ENCODE measurements around the gene FMNL2. TPM values are rescaled to one million over a fixed set of nuclear protein-coding genes. Genes with fewer than 3 reads are reported as not detected.
"Not testable (repeated sequence)": the region's sequence is repeated elsewhere in the genome, so short reads cannot be mapped to it uniquely, and the experiment has no call there.

FMNL2 gene
- total RNA-seq, 3 donors from 2014 or later (not counting 1 experiment from before 2014, with no cell fraction given) = 0.34 to 3.0 (median 0.78) TPM

DNA sequence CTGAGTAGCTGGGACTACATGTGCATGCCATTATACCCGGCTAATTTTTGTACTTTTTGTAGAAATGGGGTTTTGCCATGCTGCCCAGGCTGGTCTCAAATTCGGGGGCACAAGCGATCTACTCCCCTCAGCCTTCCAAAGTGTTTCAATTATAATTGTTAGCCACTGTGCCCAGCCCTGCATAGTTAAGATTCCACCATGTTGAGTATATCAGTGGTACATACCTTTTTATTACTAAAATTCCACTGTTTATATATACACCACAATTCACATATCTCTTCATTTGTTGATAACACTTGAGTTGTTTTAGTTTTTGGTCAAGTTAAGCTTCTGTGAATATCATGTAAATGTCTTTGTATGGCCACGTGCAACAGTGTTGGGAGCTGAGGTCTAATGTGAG lies 12.8 kb upstream of the FMNL2 start:
- no peaks in the 10 kb centered on the region for H3K4me1 ChIP-seq (ENCODE audit: control insufficient read depth, insufficient read depth, low read length)
- intact Hi-C loops (cut with micrococcal nuclease) = no loop called here
- Mint-ChIP-seq H3K4me1 (no peaks in the 10 kb centered on the region), H3K27me3 (ENCODE audit: low read depth in 2 of 2) (peaks cover 3 to 15% of the 10 kb centered on the region in 2 donors), H3K4me3 (no peak overlapping the region), H3K36me3 (no peaks in the 10 kb centered on the region), H3K27ac (no peak overlapping the region), H3K9me3 (no peaks in the 10 kb centered on the region)
- no peaks in the 10 kb centered on the region for H3K9me3 ChIP-seq (ENCODE audit: control insufficient read depth, insufficient read depth, low read length)
- TF ChIP-seq, protein P1, sequence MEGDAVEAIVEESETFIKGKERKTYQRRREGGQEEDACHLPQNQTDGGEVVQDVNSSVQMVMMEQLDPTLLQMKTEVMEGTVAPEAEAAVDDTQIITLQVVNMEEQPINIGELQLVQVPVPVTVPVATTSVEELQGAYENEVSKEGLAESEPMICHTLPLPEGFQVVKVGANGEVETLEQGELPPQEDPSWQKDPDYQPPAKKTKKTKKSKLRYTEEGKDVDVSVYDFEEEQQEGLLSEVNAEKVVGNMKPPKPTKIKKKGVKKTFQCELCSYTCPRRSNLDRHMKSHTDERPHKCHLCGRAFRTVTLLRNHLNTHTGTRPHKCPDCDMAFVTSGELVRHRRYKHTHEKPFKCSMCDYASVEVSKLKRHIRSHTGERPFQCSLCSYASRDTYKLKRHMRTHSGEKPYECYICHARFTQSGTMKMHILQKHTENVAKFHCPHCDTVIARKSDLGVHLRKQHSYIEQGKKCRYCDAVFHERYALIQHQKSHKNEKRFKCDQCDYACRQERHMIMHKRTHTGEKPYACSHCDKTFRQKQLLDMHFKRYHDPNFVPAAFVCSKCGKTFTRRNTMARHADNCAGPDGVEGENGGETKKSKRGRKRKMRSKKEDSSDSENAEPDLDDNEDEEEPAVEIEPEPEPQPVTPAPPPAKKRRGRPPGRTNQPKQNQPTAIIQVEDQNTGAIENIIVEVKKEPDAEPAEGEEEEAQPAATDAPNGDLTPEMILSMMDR (IDR thresholded peaks at IDR 0.05) = no peak
- H3K36me3 ChIP-seq (ENCODE audit: control insufficient read depth, insufficient read depth, low read length) = no peaks in the 10 kb centered on the region
- DNase-seq (no peak), ATAC-seq (no peak)
- H3K4me3 ChIP-seq (ENCODE audit: low read length) = no peak overlapping the region
- H3K27me3 ChIP-seq (ENCODE audit: control insufficient read depth, insufficient read depth, low read length) = no peaks in the 10 kb centered on the region
- WGBS (ENCODE audit: insufficient coverage) = 82% methylated on average over 4 of the region's 4 CpGs
- no peak overlapping the region for H3K27ac ChIP-seq (ENCODE audit: low read length)

DNA sequence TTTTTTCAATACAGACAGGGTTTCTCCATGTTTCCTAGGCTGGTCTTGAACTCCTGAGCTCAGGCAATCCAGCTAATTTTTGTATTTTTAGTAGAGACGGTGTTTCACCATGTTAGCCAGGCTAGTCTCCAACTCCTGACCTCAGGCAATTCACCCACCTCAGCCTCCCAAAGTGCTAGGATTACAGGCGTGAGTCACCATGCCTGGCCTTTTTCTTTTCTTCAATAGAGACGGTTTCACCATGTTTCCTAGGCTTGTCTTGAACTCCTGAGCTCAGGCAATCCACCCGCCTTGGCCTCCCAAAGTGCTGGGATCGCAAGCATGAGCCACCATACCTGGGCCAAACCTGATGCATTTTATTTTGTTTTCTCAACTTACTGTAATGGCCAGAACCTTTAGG lies 9.8 kb upstream of the FMNL2 start:
- H3K27me3 ChIP-seq (ENCODE audit: control insufficient read depth, insufficient read depth, low read length); H3K36me3 ChIP-seq (ENCODE audit: control insufficient read depth, insufficient read depth, low read length); H3K9me3 Mint-ChIP-seq; DNase-seq; H3K27me3 Mint-ChIP-seq (ENCODE audit: low read depth in 2 of 2); H3K27ac Mint-ChIP-seq; intact Hi-C loops (cut with micrococcal nuclease); H3K4me1 Mint-ChIP-seq; H3K4me3 ChIP-seq (ENCODE audit: low read length); H3K36me3 Mint-ChIP-seq; H3K4me1 ChIP-seq (ENCODE audit: control insufficient read depth, insufficient read depth, low read length); H3K9me3 ChIP-seq (ENCODE audit: control insufficient read depth, insufficient read depth, low read length); H3K27ac ChIP-seq (ENCODE audit: low read length); H3K4me3 Mint-ChIP-seq; ATAC-seq: not testable (repeated sequence)
- WGBS (ENCODE audit: insufficient coverage) = 89% methylated on average over 5 of the region's 5 CpGs

DNA sequence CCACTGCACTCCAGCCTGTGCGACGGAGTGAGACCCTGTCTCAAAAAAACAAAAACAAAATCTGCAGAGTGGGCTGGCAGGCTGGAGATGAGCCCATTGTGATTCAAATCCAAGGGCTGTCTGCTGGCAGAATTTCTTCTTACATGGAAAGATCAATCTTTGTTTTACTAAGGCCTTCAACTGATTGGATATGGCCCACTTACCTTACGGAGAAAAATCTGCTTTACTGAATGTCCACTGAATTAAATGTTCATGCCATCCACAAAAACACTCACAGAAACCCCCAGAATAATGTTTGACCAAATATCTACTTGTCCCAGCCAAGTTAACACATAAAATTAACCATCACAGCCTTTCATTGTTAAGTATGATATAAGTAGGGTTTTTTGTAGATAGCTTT lies 8.3 kb upstream of the FMNL2 start:
- Mint-ChIP-seq H3K4me1 (no peaks in the 10 kb centered on the region), H3K36me3 (no peaks in the 10 kb centered on the region), H3K27me3 (ENCODE audit: low read depth in 2 of 2) (peaks cover 8 to 11% of the 10 kb centered on the region in 2 donors), H3K27ac (no peak overlapping the region), H3K9me3 (no peaks in the 10 kb centered on the region), H3K4me3 (no peak overlapping the region)
- intact Hi-C loops (cut with micrococcal nuclease) = no loop called here
- no peak overlapping the region for H3K4me3 ChIP-seq (ENCODE audit: low read length)
- peaks cover 2% of the 10 kb centered on the region for H3K27me3 ChIP-seq (ENCODE audit: control insufficient read depth, insufficient read depth, low read length)
- 91% methylated on average over 3 of the region's 3 CpGs for WGBS (ENCODE audit: insufficient coverage)
- H3K27ac ChIP-seq (ENCODE audit: low read length) = no peak overlapping the region
- ATAC-seq = no peak
- no peaks in the 10 kb centered on the region for H3K4me1 ChIP-seq (ENCODE audit: control insufficient read depth, insufficient read depth, low read length)
- TF ChIP-seq, protein P1 (IDR thresholded peaks at IDR 0.05) = no peak
- DNase-seq = no peak
- H3K9me3 ChIP-seq (ENCODE audit: control insufficient read depth, insufficient read depth, low read length) = no peaks in the 10 kb centered on the region
- H3K36me3 ChIP-seq (ENCODE audit: control insufficient read depth, insufficient read depth, low read length) = no peaks in the 10 kb centered on the region

DNA sequence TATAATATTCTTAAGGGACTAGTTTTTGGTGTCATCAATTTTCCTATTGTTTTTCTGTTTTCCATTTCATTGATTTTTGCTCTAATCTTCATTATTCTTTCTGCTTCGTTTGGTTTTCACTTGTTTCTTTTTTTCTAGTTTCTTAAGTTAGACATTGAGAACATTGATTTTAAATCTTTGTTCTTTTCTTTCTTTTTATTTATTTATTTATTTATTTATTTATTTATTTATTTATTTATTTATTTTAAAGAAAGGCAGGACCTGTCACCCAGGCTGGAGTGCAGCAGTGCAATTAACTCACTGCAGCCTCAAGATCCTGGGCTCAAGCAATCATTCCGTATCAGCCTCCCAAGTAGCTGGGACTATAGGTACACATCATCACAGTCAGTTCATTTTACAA lies 7.0 kb upstream of the FMNL2 start:
- no peaks in the 10 kb centered on the region for H3K36me3 ChIP-seq (ENCODE audit: control insufficient read depth, insufficient read depth, low read length)
- H3K4me3 ChIP-seq (ENCODE audit: low read length) = no peak overlapping the region
- intact Hi-C loops (cut with micrococcal nuclease) = no loop called here
- H3K27me3 ChIP-seq (ENCODE audit: control insufficient read depth, insufficient read depth, low read length) = peaks cover 2% of the 10 kb centered on the region
- ATAC-seq (no peak), DNase-seq (no peak)
- no peak overlapping the region for H3K4me3 Mint-ChIP-seq
- TF ChIP-seq, protein P1 (IDR thresholded peaks at IDR 0.05) = no peak
- H3K36me3 Mint-ChIP-seq = no peaks in the 10 kb centered on the region
- no peaks in the 10 kb centered on the region for H3K4me1 ChIP-seq (ENCODE audit: control insufficient read depth, insufficient read depth, low read length)
- H3K27me3 Mint-ChIP-seq (ENCODE audit: low read depth in 2 of 2) = peaks cover 11 to 15% of the 10 kb centered on the region in 2 donors
- H3K9me3 Mint-ChIP-seq = no peaks in the 10 kb centered on the region
- no peaks in the 10 kb centered on the region for H3K4me1 Mint-ChIP-seq
- no peak overlapping the region for H3K27ac Mint-ChIP-seq
- no peak overlapping the region for H3K27ac ChIP-seq (ENCODE audit: low read length)
- H3K9me3 ChIP-seq (ENCODE audit: control insufficient read depth, insufficient read depth, low read length) = no peaks in the 10 kb centered on the region
- 96% methylated on average over 1 of the region's 2 CpGs for WGBS (ENCODE audit: insufficient coverage)

Data from natural killer cell (primary cell).